COLO829 (cell line): ENCODE data around the gene TRPM1.

Experiments
- DNase-seq: peaks from one replicate; pipeline ENCODE4 v3.0.0; 2012; ENCODE audit warnings: low spot score

Gene TRPM1

DNA sequence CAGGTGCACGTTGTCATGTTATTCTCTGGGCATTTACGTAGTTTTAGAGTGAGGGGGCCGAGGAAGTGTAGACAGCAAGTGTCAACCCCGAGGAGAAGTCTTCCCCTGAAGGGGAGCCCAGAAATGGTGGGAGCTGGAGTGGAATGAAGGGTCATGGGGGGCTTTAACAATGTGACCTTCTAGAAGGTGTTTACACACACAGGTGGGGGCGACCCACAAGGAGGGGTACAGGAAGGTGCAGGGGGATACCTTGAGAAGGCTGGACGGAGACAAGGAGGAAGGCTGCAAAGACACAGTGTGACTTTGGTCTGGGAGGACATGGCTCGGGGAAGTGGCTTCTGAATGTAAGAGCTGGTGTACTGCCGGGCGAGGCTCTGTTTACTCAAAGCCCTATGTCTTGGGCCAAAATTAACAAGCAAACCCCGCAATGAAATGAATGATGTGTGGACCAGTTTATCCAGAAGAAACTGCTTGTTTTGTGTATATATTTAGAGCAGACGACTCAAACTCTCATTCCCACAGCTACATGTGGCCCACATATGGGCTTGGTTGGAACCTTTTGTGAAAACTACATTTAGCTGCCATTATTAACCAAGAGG, 18.7 kb downstream of the TRPM1 start:
- no peak for DNase-seq

DNA sequence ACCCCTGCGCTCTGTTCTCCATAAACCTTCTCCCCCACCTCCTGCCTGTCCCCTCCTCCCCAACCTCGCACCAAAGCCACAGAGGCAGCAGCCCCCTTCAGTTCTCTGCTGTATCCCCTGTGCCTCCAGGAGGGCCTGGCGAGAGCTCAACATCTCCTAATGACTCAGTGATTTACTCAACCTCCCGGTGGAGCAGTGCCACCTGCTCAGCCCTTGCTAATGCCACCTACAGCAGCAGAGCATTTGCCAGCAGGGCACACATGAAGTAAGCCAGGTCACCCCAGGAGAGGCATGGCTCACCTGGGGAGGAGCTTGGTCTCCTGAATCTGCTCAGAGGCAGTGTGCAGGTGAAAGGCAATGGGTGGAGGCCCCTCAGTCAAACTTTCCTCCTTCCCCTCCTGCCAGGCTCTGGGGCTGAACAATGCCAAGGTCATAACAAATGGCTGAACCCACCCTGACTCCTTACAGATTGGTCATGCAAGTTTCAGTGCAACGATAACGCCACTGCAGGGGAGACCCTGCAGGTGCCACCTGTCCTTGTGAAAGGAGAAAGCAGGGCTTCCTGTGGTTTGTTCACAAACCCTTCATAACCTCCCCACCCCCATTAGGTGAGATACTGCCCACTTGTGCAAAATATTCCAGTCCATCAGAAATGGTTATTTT, 19.8 kb downstream of the TRPM1 start:
- DNase-seq, result no peak

DNA sequence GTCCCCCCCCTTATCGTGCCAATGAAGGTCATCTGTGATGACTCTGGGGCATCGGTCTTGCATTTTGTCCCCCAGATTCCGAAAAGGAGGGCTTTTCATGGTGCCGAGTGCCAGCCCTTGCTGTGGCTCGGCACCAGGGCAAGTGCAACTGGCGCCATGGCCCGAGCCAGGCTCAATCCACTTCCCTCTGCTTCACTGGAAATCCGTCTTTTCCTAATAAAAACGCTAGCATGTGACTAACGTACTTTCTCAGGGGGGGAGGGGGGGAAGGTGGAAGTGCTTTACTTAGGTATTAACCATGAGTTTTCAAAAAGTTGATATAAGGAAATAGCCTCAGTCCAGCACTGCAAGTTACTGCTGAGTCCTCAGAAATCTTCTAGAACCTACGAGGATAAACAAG, 20.5 kb downstream of the TRPM1 start:
- DNase-seq, result no peak

DNA sequence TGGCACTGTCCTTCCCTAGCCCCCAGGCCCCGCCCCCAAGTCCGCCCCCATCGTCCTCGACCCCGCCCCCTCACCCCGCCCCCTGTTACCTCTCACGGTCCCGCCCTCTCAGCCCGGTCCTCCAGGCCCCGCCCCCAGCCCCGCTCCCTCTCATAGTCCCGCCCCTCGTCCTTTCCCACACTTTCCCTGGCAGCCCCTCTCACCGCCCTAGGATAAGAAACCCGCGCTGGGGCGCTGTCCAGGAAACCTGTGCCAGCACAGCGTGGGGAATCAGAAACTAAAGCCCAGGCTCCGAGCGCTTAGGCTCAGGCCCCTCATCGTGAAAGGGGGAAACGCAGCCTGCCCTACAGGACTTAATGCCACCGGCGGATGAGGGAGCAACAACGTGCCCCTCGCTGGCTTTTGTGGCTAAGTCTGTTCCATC, 20.9 kb downstream of the TRPM1 start:
- peak; percentile 44 for DNase-seq

GRCh38 chr15:31079519-31079918, 22.0 kb downstream of the TRPM1 start:
- no peak for DNase-seq

DNA sequence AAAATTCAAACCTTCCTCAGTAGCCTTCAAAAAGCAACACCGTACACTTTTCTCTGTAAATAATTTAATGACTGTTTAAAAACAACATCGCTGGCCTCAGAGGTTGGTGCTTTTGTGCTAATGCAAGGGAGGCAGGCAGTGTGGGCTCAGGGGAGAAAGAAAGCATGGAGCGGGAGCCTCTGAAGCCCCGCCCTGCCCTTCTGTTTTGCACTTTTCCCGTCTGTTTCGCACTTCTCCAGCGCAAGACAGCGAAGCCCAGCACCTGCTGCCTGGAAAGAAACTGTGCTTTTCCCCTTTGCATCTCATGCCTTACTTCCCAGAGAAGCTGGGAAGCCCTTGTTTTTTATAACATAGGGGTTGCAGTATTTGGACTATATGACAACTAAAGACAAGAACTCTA, 23.1 kb downstream of the TRPM1 start:
- DNase-seq, result no peak

DNA sequence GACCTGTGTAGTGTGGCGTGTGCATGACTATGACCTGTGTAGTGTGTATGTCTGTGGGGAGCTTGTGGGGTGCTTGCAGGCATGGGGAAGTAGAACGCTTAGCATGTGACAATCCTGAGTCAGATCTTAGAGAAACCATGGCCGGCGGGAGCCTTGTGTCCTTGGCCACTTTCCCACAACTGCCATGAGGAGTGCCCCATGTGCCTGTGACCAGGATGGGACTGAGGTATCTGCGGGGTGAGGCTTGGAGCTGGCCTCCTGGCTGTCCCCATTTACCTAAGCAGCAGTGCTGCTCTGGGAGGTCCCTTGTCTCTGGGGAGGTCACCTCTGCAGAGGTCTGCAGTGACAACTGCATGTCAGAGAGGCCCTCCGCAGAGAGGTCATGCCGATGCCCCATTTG, 23.6 kb downstream of the TRPM1 start:
- DNase-seq, result no peak

GRCh38 chr15:31077181-31077580, 24.3 kb downstream of the TRPM1 start:
- no peak for DNase-seq

DNA sequence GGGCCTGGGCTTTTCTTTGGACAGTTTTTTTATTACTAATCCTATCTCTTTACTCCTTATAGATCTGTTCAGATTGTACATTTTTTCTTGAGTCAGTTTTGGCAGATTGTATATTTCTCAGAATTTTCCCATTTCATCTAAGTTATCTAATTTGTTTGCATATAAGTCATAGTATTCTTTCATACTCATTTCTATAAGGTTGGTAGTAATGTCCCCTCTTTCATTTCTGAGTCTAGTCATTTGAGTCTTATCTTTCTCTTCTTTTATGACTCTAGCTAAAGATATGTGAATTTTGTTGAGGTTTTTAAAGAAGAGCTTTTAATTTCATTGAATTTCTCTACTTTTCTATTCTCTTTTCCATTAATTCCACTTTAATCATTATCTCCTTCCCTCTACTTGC, 27.2 kb downstream of the TRPM1 start:
- no peak for DNase-seq

- no peak for DNase-seq
Measured at GRCh38 chr15:31070867-31071266, 30.7 kb downstream of the TRPM1 start.

- no peak for DNase-seq
Measured at GRCh38 chr15:31069360-31070000, 32.0 kb downstream of the TRPM1 start.

- no peak for DNase-seq
Measured at GRCh38 chr15:31067890-31068603, 33.5 kb downstream of the TRPM1 start.

- no peak for DNase-seq
Measured at GRCh38 chr15:31065824-31066223, 35.7 kb downstream of the TRPM1 start.

- DNase-seq, result no peak
Measured at GRCh38 chr15:31062911-31063310, 38.6 kb downstream of the TRPM1 start.

DNA sequence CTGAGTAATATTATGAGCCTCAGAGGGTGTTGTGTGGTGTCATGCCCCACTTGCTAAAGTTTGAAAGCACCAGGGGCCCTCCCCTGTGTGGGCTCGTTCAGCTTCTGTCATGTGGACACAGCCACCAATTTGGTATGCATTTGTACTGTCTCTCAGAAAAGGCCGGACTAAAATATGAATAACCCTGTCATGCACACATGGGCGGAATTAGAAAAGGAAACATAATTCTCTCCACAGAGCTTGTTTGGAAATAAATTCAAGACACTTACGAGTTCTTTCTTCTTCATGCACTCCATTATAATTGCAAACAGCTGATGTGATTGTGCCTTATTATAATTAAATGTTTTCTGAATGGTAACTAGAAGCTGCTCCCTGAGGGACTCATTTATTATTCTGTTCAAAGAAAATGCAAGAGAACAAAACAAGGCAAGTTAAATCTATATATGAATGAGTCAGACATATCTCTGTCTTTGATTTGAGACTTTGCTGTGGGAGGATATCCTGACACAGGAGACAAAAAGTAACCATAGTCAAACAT, 39.1 kb downstream of the TRPM1 start:
- DNase-seq, result peak; percentile 10

- no peak for DNase-seq
Measured at GRCh38 chr15:31060429-31061140, 40.9 kb downstream of the TRPM1 start.

- no peak for DNase-seq
Measured at GRCh38 chr15:31058236-31058962, 43.1 kb downstream of the TRPM1 start.

- no peak for DNase-seq
Measured at GRCh38 chr15:31051496-31052080, 49.9 kb downstream of the TRPM1 start.

DNA sequence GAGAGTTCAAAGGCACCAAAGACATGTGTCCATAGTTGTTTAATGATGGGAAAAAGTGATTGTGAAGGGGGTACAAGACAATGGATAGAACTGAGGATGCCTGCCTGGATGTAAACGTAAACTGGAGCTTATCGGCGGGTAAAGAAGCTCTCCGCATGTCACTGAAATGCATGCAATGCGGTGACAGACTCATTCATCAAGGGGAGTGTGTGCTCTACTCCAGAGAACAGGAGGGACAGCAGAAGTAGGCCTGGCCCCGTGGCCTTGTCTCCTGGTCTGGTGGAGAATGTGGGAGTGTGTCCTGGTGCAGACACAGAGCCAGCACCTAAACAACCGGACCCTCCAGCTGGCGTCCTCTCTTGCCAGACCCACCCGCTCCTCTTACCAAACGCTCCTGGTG, 50.6 kb downstream of the TRPM1 start:
- DNase-seq, result no peak

DNA sequence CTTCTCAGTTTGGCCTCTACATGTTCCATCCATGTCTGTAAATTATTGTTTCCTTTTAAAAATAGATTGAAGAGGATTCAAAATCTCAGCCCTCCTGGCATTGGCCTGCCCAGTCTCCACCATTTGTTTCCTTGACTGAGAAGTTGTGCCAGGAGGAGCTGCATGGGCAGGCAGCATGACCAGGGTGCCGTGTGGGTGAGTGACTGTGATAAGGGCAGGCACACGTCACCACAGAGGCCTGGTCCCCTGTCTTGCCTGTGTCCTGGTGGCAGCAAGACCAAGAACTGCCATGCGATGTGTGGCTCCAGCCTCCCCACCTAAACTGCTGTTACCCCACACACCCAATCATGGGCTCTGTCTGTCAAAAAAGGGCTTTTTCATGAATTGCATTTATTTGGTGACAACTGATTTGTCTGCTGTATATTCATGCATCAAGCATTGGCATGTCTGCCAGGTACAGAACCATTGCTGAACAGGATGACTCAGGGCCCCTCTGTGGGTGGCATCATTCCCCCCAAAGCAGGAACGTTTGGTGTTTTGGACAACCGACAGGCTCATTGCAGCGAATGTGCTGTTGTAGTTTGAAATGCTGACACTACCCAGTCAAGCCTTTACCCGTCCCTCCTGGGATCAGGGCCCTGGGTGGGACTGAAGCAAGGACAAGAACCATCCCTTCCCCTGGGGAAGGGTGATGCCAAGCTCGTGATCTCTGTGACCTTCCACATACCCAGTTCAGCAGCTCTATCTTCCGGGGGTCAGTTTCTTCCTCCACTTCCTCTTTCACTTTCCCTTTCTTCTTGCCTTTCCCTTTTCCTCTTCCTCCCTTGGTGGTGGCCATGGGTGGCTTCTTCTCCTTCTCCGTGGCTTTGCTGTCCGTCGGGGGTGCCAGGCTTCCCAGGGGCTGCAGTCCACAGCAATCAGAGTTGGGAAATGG, 51.6 kb downstream of the TRPM1 start:
- no peak for DNase-seq
